Caki2 (cell line): Measurements from ENCODE around the gene TMEM125. TPM values are rescaled to one million over a fixed set of nuclear protein-coding genes. Genes with fewer than 3 reads are reported as not detected.

Experiments
- DNase-seq: peaks from one replicate; pipeline ENCODE4 v3.0.0-alpha.2; 2015; ENCODE audit warnings: low read depth
- in situ Hi-C: cut with HindIII; loops from 2 replicates; pipeline ENCODE4 v1.10.0; 2016; ENCODE audit warnings: low sequenced_read_pairs, low pct_unique_long_range_greater_than_20kb, mixed read lengths
- total RNA-seq: library from RNA; depleted of rRNA; stranded (reverse); fragments of >200 nt; shearing (Covaris generic); gene quantifications from 2 replicates; pipeline ENCODE4 v1.2.3, GENCODE V29; 2014; ENCODE audit warnings: low replicate concordance; rRNA removed

Gene TMEM125
- not detected in 2 replicates for total RNA-seq

GRCh38 chr1:43269627-43270375, at the start of gene TMEM125:
TSS of gene TMEM125 (plus strand) at chr1:43269983. CDS start at chr1:43272723, 2,740 bp downstream.
- in situ Hi-C loops: no loop called here
- no peak for DNase-seq

- in situ Hi-C loops: no loop called here
- DNase-seq: no peak
Observed at GRCh38 chr1:43220905-43221778, 48.6 kb upstream of the TMEM125 start.

- in situ Hi-C loops: no loop called here
- no peak for DNase-seq
Observed at GRCh38 chr1:43221797-43222196, 48.0 kb upstream of the TMEM125 start.

GRCh38 chr1:43222879-43223278, 46.9 kb upstream of the TMEM125 start:
- no peak for DNase-seq
- in situ Hi-C loops: no loop called here

DNA sequence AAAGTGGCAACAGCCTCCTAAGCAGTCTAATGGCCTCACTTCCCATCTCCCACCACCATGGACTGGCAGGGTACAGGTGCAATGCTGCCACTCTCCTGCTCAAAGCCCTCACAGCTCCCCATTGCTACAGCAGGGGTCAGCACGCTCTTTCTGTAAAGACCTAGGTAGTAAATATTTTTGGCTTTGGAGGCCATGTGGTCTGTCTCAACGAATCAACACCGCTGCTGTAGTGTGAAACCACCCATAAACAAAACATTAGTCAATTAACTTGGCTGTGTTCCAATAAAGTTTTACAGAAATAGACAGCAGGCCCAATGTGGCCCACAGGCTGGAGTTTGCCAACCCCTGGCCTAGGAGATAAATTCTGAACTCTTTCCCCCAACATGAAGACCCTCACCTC, 44.6 kb upstream of the TMEM125 start:
- in situ Hi-C loops: no loop called here
- DNase-seq: no peak

DNA sequence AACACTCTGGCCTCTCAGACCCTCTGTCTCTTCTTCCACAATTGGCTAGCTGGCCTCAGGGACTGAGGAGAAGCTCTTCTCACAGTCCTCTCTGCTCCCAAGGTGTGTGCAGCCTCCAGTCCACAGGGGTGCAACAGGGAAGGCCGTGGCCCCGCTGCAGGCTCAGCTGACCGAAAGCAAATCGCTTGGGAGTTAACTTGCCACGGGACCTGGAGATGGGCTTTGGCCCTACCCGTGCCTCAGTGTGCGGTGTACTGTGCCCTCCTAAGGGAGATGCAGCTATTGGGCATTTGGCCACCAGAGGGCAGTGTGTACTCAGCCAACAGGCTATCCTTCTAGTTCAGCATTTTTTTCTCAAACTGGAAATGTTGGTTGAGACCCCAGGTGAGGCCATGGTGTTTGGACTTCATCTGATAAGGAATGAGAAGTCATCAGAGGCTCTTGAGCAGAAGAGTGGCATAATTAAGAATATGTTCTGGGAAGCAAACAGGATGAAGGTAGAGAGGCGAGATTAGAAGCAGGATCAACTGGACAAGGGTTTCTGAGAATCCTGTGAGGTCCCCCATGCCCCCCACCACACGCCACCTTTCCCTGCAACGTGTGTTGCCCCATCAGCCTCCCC, 42.5 kb upstream of the TMEM125 start:
- in situ Hi-C loops: no loop called here
- DNase-seq: peak; percentile 60

DNA sequence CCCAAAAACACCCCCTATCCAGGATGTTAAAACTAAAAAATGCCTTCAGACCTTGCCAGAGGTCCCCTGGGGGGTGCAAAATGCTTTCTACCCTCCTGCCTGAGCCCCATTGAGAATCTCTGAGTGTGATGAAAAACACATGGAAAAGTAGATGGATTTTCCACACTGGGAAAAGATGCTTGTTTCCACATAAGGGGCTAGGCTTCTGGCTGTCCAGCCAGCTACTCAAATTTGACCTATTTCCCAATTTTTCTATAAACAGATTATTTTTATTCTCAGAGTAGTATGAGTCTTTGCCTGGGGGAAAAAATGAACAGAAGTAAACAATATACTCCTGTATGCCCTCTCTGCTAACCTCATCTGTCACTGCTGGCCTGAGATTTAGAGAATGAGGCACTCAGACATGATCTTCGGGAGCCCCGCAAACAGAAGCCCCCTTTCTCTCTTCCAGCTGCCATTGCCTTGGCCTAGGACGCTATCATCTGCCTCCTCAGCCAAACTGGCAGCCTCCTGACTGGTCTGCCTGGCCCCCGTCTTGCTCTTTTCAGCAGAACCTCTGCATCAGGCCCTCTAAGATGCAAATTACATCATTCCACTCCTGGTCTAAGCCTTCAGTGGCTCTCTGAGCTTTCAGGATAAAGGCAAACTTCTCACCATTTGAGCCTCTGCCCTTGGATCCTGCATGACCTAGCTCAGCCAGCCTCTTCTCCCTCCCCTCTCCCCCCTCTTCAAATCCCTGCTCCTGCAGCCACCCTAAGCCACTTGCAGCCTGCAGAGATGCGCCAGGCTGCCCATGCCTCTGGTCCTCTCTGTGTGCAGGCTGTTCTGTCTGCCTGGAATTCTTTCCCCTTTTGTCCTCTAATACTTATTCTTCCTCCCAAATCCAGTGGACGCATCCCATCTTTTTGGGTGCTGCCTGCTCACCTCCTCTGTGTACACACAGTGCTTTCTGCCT, 39.7 kb upstream of the TMEM125 start:
- in situ Hi-C loops: no loop called here
- no peak for DNase-seq

DNA sequence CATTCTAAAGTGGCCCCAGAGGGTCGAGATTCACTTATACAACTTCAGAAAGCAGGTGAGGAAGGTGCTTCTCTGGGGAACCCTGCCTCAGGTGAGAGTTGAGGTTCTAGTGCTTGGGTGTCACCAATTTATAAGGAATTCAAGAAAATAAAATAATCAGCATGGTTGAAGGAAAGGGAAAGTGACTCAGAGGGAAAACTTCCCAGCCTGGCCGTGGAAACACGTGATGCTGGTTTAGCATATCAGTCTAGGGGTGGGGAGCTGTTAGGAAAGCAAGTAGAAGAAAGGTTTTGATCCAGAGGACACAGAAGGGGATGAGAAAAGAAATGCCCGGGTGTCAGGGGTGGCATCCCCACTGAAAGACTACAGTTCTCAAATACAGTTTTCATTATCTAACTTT, 37.7 kb upstream of the TMEM125 start:
- in situ Hi-C loops: no loop called here

DNA sequence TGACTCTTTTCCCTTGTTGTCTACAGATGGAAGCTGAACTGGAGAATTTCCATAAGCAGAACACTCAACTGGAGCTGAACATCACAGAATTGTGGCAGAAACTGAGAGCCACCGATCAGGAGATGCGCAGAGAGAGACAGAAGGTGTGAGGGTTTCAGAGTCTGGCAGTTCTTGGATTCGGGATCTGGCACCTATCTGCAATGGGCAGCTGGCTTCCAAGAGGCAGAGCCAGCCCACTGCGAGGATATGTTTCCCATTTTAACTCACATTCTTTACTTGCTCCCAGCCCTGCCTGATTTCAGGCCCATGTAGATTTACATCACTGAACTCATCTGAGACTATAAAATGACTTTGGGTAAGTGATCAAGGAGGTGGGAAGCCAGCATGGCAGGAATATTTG, 37.3 kb upstream of the TMEM125 start:
- in situ Hi-C loops: no loop called here
- no peak for DNase-seq

More for the DNA sequence above, 37.7 kb upstream of the TMEM125 start:
- no peak for DNase-seq

DNA sequence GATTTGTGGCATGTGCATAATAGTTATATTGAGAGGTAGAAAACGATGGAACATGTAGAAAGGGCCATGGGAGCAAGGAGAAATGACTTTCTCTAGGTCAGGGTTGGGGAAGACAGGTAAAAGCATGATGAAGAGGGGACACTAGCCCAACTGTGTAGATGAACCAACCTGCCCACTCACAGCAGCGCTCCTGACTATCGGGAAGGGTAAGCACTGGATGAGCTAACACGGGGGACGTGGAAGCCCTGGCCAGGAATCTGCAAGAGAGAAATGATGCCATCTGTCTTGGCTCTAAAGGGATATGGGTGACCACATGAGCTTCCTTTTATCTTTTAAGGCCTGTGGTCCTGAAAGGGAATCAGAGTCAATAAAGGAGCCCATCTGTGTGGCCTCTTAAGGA, 36.2 kb upstream of the TMEM125 start:
- in situ Hi-C loops: no loop called here
- DNase-seq: no peak

GRCh38 chr1:43234267-43234666, 35.5 kb upstream of the TMEM125 start:
- in situ Hi-C loops: no loop called here
- no peak for DNase-seq

GRCh38 chr1:43235040-43235439, 34.7 kb upstream of the TMEM125 start:
- DNase-seq: no peak
- in situ Hi-C loops: no loop called here

GRCh38 chr1:43235451-43236121, 34.2 kb upstream of the TMEM125 start:
- DNase-seq: no peak
- in situ Hi-C loops: no loop called here

DNA sequence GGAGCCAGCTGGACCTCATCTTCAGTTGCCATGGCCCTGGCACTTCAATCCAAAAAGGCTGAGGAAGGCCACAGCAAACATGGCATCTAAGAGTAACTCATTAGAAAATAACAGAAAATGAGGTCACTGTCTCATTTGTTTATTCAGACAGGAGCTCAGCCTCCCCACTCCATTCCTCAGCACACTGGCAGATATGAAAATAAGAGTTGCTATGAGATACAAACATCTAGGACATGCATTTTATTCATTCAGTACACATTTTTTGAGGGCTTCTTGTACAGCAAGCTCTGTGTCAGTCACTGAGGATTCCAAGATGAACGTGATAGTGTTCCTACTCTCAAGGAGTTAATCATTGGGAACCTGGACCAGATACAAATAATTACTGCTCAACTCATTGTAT, 32.7 kb upstream of the TMEM125 start:
- DNase-seq: no peak
- in situ Hi-C loops: no loop called here

GRCh38 chr1:43238085-43238484, 31.7 kb upstream of the TMEM125 start:
- DNase-seq: peak; percentile 22
- in situ Hi-C loops: no loop called here

GRCh38 chr1:43238991-43239469, 30.8 kb upstream of the TMEM125 start:
- in situ Hi-C loops: no loop called here
- no peak for DNase-seq

DNA sequence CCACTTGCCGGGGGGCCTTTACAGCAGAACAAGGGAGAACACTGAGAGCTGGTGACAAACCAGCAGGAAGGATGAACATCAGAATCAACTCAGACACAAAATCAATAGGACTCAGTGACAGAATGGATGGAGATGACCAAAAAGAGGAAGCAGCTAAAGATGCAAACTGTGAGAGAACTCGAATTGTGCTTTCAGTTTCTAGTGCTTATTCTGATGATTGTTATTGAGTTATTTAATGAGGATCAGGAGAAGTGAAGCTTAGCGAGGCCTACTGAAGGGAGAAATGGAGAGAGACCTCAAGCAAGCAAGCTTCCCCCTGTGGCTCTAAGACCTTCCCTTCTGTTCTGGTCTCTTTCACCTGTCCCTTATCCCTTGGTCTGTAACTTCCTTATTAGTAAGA, 30.3 kb upstream of the TMEM125 start:
- in situ Hi-C loops: no loop called here
- no peak for DNase-seq
